Smooth muscle cell (in vitro differentiated cells): ENCODE data around the gene IL11RA. TPM values are rescaled to one million over a fixed set of nuclear protein-coding genes. Genes with fewer than 3 reads are reported as not detected.

Experiments used
- DNase-seq: peaks from one replicate; lab custom pipeline; 2025; ENCODE audit not compliant: unreplicated experiment; lab: John Stamatoyannopoulos, UW
- H2AFZ ChIP-seq: fragments of 200-600 bp; sonication (generic); 2 replicates; pipeline ENCODE4 v1.6.0; 2016; ENCODE audit warnings: antibody characterized with exemption, low read depth, mild to moderate bottlenecking
- H3F3A ChIP-seq: fragments of 200-600 bp; sonication (generic); 2 replicates; pipeline ENCODE4 v1.6.0; 2017; ENCODE audit warnings: antibody characterized with exemption, low read depth
- H3K27ac ChIP-seq: fragments of 200-600 bp; sonication (generic); 2 replicates; pipeline ENCODE4 v1.5.1; 2016; ENCODE audit warnings: low read depth, mild to moderate bottlenecking
- H3K27me3 ChIP-seq: fragments of 200-600 bp; sonication (generic); 2 replicates; pipeline ENCODE4 v1.6.1; 2016; ENCODE audit warnings: low read depth, mild to moderate bottlenecking
- H3K36me3 ChIP-seq: fragments of 200-600 bp; sonication (generic); 2 replicates; pipeline ENCODE4 v1.5.1; 2016; ENCODE audit warnings: low read depth
- H3K4me1 ChIP-seq: fragments of 200-600 bp; sonication (generic); 2 replicates; pipeline ENCODE4 v1.5.1; 2016; ENCODE audit warnings: low read depth
- H3K4me2 ChIP-seq: fragments of 200-600 bp; sonication (generic); 2 replicates; pipeline ENCODE4 v1.6.0; 2016; ENCODE audit warnings: mild to moderate bottlenecking
- H3K4me3 ChIP-seq: fragments of 200-600 bp; sonication (generic); 2 replicates; pipeline ENCODE4 v1.5.1; 2016; ENCODE audit warnings: mild to moderate bottlenecking
- H3K79me2 ChIP-seq: fragments of 200-600 bp; sonication (generic); 2 replicates; pipeline ENCODE4 v1.6.0; 2016; ENCODE audit warnings: low read depth, mild to moderate bottlenecking
- H3K9ac ChIP-seq: fragments of 200-600 bp; sonication (generic); 2 replicates; pipeline ENCODE4 v1.6.0; 2016; ENCODE audit warnings: low read depth
- H3K9me3 ChIP-seq: fragments of 200-600 bp; sonication (generic); replicated peaks from 2 replicates; pipeline ENCODE4 v1.5.1; 2016; ENCODE audit warnings: low read depth
- H4K20me1 ChIP-seq: fragments of 200-600 bp; sonication (generic); 2 replicates; pipeline ENCODE4 v1.6.0; 2016; ENCODE audit warnings: low read depth
- CTCF ChIP-seq: fragments of 200-600 bp; sonication (generic); IDR thresholded peaks from 2 replicates; pipeline ENCODE4 v1.5.1; 2017; ENCODE audit warnings: borderline replicate concordance, mild to moderate bottlenecking, antibody characterized with exemption; ENCODE audit not compliant: insufficient read depth, poor library complexity, severe bottlenecking
- WGBS: methylation state at CpG from one replicate; pipeline ENCODE4 v1.1.7; 2016; ENCODE audit warnings: low lambda C conversion rate; 5-methylcytosine and 5-hydroxymethylcytosine counted together
- polyA plus RNA-seq: library from polyadenylated mRNA; unstranded; fragments of >200 nt; fragmentation: Nextera tagmentation; extraction: Ambion mirVana; gene quantifications from 2 replicates; pipeline ENCODE4 v1.2.1, GENCODE V29; 2016
- total RNA-seq: library from RNA; depleted of rRNA; stranded (reverse); fragments of >200 nt; gene quantifications from 2 replicates; pipeline ENCODE4 v1.2.3, GENCODE V29; 2014

Gene IL11RA
- total and polyA plus RNA-seq, 2 experiments from 2014 or later: 44.5 to 99.8 TPM

GRCh38 chr9:34647084-34647403, 4.9 kb upstream of the IL11RA start:
- no peaks in the 10 kb centered on the region for H3K9me3 ChIP-seq
- 4% methylated on average over 8 of the region's 8 CpGs for WGBS
- no peaks in the 10 kb centered on the region for H3K27me3 ChIP-seq
- TF ChIP-seq CTCF: no peak
- peak overlapping the region; percentile 46 for H3K9ac ChIP-seq
- H3K27ac ChIP-seq: peak overlapping the region; percentile 58
- DNase-seq: no peak
- peaks cover 8% of the 10 kb centered on the region for H3K4me1 ChIP-seq
- H3K4me2 ChIP-seq: peak overlapping the region; percentile 96
- no peaks in the 10 kb centered on the region for H4K20me1 ChIP-seq
- peak overlapping the region; percentile 95 for H2AFZ ChIP-seq
- H3F3A ChIP-seq: peaks cover 9% of the 10 kb centered on the region
- no peaks in the 10 kb centered on the region for H3K36me3 ChIP-seq
- H3K4me3 ChIP-seq: peak overlapping the region; percentile 73
- peaks cover 21% of the 10 kb centered on the region for H3K79me2 ChIP-seq

GRCh38 chr9:34647651-34648050, 4.3 kb upstream of the IL11RA start:
- no peaks in the 10 kb centered on the region for H3K27me3 ChIP-seq
- H3K4me3 ChIP-seq: peak overlapping the region; percentile 73
- peaks cover 21% of the 10 kb centered on the region for H3K79me2 ChIP-seq
- H3K9me3 ChIP-seq: no peaks in the 10 kb centered on the region
- H3K27ac ChIP-seq: peak overlapping the region; percentile 58
- H3K36me3 ChIP-seq: no peaks in the 10 kb centered on the region
- peaks cover 12% of the 10 kb centered on the region for H3K4me1 ChIP-seq
- H4K20me1 ChIP-seq: no peaks in the 10 kb centered on the region
- peaks cover 14% of the 10 kb centered on the region for H3F3A ChIP-seq
- peak overlapping the region; percentile 96 for H3K4me2 ChIP-seq
- 85% methylated on average over 10 of the region's 10 CpGs for WGBS
- DNase-seq: no peak
- TF ChIP-seq CTCF: no peak
- no peak overlapping the region for H2AFZ ChIP-seq
- peak overlapping the region; percentile 46 for H3K9ac ChIP-seq

- Histone ChIP-seq H3K36me3 (no peaks in the 10 kb centered on the region), H3K9ac (no peak overlapping the region), H4K20me1 (no peaks in the 10 kb centered on the region), H3K27ac (no peak overlapping the region), H2AFZ (no peak overlapping the region), H3F3A (peaks cover 17% of the 10 kb centered on the region), H3K9me3 (no peaks in the 10 kb centered on the region), H3K4me2 (no peak overlapping the region), H3K4me3 (no peak overlapping the region), H3K79me2 (peaks cover 21% of the 10 kb centered on the region), H3K4me1 (peaks cover 22% of the 10 kb centered on the region), H3K27me3 (no peaks in the 10 kb centered on the region)
- TF ChIP-seq CTCF: no peak
- 96% methylated on average over 8 of the region's 8 CpGs for WGBS
- DNase-seq: no peak
Measured at GRCh38 chr9:34648673-34649072, 3.3 kb upstream of the IL11RA start.

DNA sequence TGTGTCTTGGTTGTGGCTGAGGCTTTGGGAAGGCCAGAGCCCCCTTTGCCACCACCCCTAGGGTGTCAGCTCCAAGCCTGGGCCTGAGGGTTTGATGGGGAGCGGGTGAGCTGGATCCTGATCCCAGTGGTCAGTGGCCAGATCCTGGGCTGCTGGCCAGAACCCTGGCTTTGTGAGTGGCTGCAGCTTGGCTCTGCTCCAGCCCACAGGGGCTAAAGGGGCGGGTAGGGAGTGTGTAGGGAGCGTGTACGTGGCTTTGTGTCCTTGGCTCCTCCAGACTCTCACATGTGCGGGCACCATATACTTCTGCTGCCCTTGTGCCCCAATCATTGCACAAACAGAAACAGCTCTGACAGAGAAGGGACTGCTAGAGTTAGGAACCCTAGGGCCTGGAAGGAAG, 1.2 kb upstream of the IL11RA start:
- Histone ChIP-seq H3K9me3 (no peaks in the 10 kb centered on the region), H3K79me2 (peaks cover 21% of the 10 kb centered on the region), H2AFZ (no peak overlapping the region), H3K4me3 (no peak overlapping the region), H3K4me2 (peak overlapping the region; percentile 86), H3K27ac (peak overlapping the region; percentile 79), H3K36me3 (no peaks in the 10 kb centered on the region), H3K27me3 (no peaks in the 10 kb centered on the region), H3K4me1 (peaks cover 27% of the 10 kb centered on the region), H4K20me1 (no peaks in the 10 kb centered on the region), H3F3A (peaks cover 17% of the 10 kb centered on the region), H3K9ac (no peak overlapping the region)
- no peak for DNase-seq
- WGBS: 87% methylated on average over 5 of the region's 5 CpGs
- no peak for TF ChIP-seq CTCF
